ENCODE measurements around the gene CLMN.

Gene CLMN

DNA sequence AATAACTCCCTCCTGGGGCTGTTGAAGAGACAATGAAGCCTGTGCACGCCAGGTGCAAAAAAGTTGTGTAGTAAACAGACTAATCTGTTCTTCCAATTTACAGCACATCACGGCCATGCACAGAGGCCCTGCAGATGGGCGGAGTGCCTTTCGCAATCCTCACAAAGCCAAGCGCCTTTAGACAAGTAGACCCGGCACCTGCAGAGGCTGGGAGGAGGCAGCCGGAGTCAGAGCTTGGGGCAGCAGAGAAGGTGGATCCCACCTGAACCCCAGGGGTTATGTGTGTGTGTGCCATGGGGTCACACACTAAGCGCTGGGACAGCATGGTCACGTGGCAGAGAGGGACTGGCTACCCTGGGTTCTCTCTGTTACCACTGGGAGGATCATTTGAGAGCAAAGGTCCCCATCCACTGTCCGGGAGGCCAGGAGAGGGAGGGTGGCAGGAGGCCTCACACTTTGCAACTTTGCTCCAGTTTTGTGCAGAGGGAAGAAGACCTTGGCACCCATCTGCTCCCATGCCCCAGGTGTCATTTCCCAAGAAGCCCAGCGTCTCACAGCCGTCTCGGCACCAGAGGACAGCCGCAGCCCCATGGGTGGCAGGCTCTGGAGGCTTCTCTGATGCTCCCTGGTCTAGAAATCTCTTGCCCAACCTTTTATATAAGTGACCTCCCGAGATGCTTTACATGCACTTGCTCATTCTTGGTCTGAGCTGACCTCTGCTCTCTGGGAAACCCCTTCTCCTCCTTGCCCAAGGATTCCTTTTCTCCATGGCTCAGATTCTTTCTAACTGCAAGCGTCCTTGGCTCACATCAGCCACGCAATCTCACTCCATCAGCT is 82.4 kb downstream of the CLMN start:
- no peak for DNase-seq

GRCh38 chr14:95236221-95236620 is 83.5 kb downstream of the CLMN start:
- DNase-seq, result no peak

DNA sequence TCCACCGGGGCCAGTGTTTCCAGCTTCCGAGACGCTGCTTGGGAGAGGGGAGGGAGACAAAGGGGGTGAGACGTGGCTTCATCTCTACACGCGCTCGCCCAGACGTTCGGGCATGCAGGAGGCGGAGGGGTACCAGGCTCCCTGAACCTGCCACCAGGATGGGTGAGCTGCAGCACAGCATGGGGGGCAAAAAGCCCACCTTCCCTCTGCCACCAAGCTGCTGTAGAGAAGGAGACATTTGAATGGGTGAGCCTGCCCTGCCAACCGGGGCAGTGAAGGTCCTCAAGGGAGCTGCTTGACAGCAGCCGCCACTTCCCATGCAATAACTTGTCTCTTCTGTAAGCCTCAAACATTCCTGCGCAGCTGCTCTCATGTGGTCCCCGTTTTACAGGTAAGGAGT is 83.9 kb downstream of the CLMN start:
- no peak for DNase-seq

DNA sequence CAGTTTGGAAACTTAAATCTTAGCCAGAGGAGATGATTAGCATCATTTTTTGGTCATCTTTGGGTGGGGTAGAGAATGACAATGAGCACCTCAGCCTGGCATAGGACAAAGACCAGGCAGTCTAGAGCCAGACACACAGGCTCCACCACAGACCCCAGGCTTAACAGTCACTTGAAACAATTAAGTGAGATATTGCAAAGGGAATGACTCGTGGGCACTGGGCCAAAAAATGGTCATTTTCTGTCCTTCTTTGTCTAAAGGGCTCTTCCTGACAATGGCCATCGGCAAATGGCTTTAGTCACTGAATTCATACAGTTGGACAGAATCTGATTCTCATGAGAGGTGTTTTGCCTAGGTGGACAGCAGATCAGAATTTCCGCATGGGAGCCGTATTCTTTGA is 84.4 kb downstream of the CLMN start:
- no peak for DNase-seq

- no peak for DNase-seq
Observed at GRCh38 chr14:95234426-95234825, 85.3 kb downstream of the CLMN start.

DNA sequence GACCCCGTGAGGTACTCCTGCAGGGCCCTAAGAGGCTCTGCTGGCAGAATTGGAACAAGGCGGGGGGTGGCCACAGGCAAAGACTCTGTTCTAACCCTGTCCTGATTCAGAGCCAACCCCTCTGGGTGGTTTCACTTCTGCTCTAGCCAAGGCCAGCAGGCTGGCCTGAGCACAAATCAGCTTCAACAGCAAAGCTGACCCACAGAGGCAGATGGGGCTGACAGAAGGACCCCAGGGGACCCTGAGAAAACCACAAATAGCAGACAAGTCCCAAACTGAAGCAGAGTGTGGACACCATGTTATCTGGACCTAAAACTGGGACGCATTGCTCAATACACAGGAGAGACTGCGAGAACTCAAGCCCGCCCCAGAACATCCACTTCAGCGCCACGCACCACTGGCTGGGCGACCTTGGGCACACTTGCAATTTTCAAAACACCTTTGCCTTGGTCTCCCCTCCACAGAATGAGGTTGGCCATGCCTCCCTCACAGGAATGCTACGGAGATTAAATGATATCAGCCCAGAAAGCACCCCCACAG is 85.9 kb downstream of the CLMN start:
- no peak for DNase-seq

DNA sequence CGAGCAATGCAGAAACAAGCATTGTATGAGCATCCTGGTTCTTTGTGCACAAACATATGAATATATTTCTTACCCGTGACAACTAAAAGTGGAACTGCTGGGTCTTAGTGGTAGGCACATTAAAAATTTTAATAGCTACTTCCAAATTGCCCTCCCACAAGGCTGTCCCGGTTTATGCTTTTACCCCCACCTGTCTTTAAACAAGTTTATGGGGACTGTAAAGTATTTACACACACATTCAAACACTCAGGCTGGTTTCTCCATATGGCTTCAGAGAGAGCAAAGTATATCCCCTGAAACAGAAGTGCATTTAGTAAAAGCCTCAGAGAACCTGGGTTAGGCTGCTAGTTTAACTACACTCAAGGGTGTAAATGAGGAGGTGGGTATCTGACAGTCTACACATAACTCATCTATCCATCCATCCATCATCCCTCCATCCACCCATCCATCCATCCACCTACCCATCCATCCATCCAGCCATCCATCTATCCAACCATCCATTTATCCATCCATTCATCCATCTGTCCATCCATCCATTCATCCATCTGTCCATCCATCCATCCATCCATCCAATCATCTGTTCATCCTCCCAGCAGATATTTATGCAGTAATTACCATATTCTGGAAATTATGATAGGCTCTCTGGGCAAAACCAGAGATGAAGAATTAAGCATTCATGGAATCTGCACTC is 86.7 kb downstream of the CLMN start:
- no peak for DNase-seq

GRCh38 chr14:95231966-95232633 is 87.6 kb downstream of the CLMN start:
- DNase-seq, result no peak

GRCh38 chr14:95229749-95230148 is 90.0 kb downstream of the CLMN start:
- no peak for DNase-seq

DNA sequence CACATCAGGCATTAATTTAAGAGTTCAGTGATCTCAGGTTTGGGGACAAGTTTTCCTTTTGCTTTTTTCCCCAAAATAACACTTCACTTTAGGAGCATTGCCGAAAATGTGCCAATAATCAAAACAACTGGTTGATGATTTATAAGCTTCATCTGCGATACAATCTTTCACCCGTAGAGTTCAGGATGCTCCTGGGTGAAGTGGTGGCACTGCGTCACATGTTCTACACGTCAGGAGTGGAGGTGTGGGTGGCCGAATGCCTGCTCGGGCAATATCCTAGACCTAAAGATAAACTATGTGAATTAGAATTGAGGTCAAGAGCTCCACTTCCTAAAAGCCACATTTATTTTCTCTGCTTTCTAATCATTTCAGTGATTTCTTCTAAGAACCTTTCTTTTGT is 91.5 kb downstream of the CLMN start:
- DNase-seq, result no peak

DNA sequence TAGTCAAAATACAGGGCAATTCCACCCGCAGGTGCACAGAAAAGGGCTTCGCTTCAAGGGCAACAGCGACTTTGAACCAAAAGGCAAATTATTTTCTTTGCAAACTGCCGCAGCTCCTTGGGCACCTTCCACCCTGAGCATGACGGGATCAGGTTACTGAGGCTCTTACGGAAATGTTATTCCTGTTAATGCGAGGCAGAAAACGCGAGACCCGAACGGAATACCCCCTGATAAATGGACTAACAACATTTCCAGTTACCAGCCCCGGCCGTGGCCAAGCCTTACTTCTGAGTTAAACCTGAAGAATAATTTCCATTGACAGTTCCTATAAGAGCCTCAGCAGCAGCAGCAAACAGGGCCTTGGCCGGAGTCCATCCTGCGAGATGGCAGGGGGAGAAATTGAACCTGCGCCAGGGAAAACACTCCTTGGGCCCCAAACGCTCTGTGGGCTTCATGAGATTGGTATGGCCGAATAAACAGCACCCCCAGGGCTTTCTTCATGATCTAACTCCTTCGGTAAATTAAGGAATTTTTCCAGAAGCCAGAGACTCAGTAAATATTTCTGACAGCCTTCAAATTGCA is 92.3 kb downstream of the CLMN start:
- no peak for DNase-seq

DNA sequence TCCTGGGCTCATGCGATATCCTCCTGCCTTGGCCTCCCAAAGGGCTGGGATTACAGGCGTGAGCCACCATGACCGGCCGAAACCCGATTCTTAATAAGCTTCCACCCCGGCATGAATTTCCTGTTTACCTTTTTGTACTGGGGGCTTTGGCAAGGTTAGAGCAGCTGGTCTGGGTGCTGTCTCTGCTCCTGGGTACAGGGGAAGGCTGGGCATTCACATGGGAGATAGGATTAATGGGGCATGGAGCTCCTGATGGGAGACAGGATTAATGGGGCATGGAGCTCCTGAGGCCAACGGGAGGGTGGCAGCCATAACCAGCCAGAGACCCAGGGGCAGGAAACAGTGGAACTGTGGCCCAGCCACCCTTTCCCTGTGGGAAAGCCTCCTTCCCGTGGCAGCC is 92.9 kb downstream of the CLMN start:
- DNase-seq, result peak; percentile 60

DNA sequence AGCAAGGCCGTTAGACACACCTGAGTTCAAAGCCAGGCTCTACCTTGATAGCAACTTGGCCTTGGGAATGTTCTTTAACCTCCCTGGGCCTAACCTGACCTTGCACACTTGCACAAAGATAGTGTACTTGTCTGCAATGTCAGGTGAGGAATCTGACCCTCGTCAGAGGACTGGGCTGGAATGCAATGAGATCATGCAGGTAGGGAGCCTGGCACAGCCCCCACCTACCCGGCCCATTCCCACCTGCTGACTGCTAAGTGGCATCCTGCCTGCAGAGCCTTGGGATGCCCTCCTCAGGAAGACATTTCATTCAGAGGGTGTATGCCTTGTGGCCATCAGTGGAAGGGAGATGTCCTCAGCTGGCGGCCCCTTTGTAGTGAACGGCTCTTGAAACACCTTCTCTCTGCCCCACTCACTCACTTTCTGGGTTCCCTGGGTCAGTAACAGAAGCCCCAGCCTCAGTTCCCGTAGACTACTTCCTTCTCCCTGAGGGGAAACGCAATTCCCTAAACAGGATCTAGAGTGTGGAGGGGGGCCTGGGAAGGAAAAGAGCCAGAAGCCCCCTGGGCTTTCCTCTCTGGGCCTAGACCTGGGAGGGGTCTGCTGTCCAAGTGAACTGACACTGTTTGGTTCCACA is 94.3 kb downstream of the CLMN start:
- no peak for DNase-seq

DNA sequence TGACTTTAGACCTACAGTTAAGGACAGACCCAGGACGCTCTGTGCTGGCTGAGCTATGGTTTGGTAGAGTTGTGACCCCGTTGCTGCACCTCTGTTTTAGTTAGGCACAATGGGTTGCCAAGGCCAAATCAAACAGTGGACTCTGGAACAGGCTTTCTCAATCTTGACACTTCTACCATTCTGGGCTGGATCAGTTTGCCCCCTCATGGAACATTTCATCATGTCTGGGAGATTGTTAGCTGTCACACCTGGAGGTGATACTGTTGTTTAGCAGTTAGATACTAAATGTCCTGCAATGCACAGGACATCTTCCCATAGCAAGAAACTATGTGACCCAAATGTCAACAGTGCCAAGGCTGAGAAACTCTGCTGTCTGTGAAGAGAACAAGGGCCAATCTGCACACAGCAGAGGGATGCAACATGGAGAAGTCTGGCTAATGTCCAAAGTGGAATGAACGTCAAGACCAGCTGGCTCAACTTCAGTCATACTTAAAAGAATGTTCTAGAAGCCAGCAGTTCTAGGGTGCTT is 96.8 kb downstream of the CLMN start:
- DNase-seq, result no peak

DNA sequence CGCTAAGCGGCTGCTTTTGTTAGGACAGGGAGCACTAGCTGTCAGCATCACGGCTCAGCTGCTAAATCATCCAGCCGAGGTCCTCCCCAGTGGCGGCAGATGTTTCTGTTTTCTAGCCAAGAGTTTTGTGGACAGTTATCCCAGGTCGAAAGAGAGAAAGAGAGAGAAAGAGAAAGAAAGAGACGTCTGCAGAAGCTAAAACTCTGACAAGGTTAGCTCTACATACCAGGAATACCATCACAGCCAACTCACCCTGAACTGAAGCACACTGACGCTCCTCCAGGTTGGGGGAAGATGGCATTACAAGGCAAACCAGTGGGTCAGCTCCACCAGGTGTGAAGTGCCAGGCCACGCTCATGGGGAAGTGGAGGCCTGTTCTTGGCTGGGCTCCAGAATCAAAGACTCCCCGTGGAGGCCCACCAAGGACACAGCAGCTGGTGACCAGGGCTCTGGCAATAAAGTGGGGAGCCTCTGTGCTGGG is 97.5 kb downstream of the CLMN start:
- DNase-seq, result no peak

DNA sequence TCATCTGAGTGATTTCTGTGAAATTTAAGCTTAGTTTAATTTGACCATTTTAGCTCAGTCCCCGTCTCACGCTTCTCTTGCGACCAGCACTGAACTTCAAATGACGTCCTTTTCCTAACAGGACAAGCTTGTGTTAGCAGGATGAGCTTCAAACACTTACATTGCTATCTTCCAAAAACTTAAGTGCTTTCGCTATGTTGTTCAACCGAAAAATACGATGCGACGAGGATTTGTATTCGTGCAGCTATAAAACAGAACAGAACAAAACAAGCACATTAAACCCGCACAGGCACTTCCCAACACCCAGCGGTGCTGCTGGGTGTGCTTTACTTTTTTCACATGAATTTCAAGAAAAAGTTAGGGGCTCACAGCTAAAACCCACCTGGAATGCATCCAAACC is 98.2 kb downstream of the CLMN start:
- DNase-seq, result no peak

GRCh38 chr14:95220663-95221231 is 99.0 kb downstream of the CLMN start:
- DNase-seq, result no peak

GRCh38 chr14:95218472-95219193 is 101.1 kb downstream of the CLMN start:
- no peak for DNase-seq

DNA sequence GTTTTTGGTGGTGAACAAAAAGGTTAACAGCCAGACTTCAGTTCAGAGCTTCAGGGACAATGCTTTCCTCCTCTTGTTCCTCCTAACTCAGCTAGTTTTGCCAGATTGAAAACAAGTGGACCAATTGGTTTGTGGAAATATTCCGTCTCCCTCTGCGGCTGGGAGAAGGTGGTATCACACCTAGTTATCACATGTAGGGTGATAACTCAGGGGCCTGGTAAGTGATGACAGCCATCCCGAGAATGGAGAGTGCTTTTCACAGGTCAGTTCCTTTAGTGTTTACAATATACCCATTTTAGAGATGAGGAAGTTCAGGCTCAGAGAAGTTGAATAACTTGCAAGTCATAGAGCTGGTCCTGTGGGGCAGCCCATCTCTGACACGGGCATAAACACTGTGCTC is 101.7 kb downstream of the CLMN start:
- no peak for DNase-seq

DNA sequence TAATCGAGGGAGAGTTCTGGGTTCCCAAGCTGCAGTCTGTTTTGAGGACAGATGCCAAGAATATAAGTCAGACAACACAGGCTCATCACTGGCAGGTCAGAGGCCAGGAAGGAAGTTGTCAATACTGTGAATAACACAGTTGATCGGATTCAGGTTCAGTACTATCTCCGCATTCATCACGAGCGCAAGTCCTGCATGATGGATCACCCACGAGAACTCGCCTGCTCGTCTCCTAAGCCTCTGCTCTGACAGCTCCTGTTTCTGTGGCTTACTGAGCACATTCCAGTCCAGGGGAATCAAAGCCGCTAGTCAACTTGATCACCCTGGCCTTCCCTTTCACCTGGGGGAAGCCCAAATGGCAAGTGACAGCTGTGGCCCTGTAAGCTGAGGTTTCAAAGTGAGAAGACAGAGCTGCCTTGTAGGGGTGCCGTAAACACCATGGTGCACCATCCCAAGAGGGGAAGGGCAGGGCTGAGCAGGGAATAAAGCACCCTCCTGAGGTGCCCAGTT is 102.3 kb downstream of the CLMN start:
- no peak for DNase-seq

GRCh38 chr14:95216008-95216407 is 103.7 kb downstream of the CLMN start:
- no peak for DNase-seq
